DND-41 (cell line): Measurements from ENCODE around the gene GNAZ.

Experiments
- EZH2 ChIP-seq: IDR thresholded peaks from 3 replicates; pipeline ENCODE4 v1.6.1; 2012; ENCODE audit warnings: borderline replicate concordance, low read depth, mild to moderate bottlenecking, moderate library complexity, low read length, inconsistent platforms; ENCODE audit not compliant: severe bottlenecking
- TF ChIP-seq, protein P1 (sequence below): IDR thresholded peaks from 2 replicates; pipeline ENCODE4 v1.5.1; 2012; ENCODE audit warnings: borderline replicate concordance, low read length, moderate library complexity, mild to moderate bottlenecking; ENCODE audit not compliant: poor library complexity, severe bottlenecking; ENCODE audit errors: extremely low read depth

DNA sequence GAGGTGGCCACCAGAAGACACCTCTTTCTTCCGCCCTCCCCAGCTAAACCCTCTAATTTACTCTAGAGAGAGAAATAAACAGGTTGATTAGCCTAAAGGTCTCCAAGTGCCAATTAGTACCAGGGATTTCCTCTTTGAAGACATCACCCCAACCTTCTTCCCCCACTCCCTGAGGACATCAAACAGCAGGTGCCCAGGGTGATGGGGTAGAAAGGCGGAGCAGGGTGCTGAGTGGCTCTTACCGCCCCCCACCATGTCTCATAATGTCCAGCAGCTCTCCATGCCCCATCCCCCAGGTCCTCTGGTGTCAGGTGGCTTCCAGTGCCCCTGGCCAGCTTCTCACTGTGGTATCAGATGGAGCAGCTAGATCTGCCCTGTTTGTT lies 5.3 kb upstream of the GNAZ start:
- TF ChIP-seq, protein P1, sequence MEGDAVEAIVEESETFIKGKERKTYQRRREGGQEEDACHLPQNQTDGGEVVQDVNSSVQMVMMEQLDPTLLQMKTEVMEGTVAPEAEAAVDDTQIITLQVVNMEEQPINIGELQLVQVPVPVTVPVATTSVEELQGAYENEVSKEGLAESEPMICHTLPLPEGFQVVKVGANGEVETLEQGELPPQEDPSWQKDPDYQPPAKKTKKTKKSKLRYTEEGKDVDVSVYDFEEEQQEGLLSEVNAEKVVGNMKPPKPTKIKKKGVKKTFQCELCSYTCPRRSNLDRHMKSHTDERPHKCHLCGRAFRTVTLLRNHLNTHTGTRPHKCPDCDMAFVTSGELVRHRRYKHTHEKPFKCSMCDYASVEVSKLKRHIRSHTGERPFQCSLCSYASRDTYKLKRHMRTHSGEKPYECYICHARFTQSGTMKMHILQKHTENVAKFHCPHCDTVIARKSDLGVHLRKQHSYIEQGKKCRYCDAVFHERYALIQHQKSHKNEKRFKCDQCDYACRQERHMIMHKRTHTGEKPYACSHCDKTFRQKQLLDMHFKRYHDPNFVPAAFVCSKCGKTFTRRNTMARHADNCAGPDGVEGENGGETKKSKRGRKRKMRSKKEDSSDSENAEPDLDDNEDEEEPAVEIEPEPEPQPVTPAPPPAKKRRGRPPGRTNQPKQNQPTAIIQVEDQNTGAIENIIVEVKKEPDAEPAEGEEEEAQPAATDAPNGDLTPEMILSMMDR, result no peak
- TF ChIP-seq EZH2, result no peak
